Endodermal cell (in vitro differentiated cells): ENCODE measurements around the gene SLCO2A1. TPM values are rescaled to one million over a fixed set of nuclear protein-coding genes. Genes with fewer than 3 reads are reported as not detected.
A peak's percentile ranks its signal among the peaks of the same experiment; 100 is the strongest.

Experiments
- DNase-seq: peaks from one replicate; pipeline ENCODE4 v3.0.0-alpha.2; 2017
- H3K27ac ChIP-seq: 2 replicates; pipeline ENCODE4 v1.5.1; 2013; ENCODE audit warnings: mild to moderate bottlenecking, low read depth, low read length, moderate library complexity
- H3K27me3 ChIP-seq: 2 replicates; pipeline ENCODE4 v1.6.1; 2013; ENCODE audit warnings: mild to moderate bottlenecking, low read length, moderate library complexity; ENCODE audit not compliant: insufficient read depth, control insufficient read depth, poor library complexity, severe bottlenecking
- H3K36me3 ChIP-seq: 2 replicates; pipeline ENCODE4 v1.7.0; 2013; ENCODE audit warnings: mild to moderate bottlenecking, low read length, moderate library complexity; ENCODE audit not compliant: control insufficient read depth, insufficient read depth
- H3K4me1 ChIP-seq: one replicate; pipeline ENCODE4 v1.7.0; 2013; ENCODE audit warnings: low read length; ENCODE audit not compliant: control insufficient read depth, insufficient read depth
- H3K4me3 ChIP-seq: 2 replicates; pipeline ENCODE4 v1.5.1; 2013; ENCODE audit warnings: mild to moderate bottlenecking, low read length, moderate library complexity
- H3K9ac ChIP-seq: 2 replicates; pipeline ENCODE4 v1.6.1; 2013; ENCODE audit warnings: mild to moderate bottlenecking, low read length, moderate library complexity; ENCODE audit not compliant: poor library complexity, severe bottlenecking; ENCODE audit errors: extremely low read depth
- H3K9me3 ChIP-seq: 2 replicates; pipeline ENCODE4 v1.6.1; 2013; ENCODE audit warnings: mild to moderate bottlenecking, low read length, moderate library complexity; ENCODE audit not compliant: control insufficient read depth
- H3K27ac Mint-ChIP-seq: 2 replicates; pipeline ENCODE4 v1.8.0; 2020; ENCODE audit warnings: mixed read lengths
- H3K27me3 Mint-ChIP-seq: 2 replicates; pipeline ENCODE4 v1.8.0; 2021; ENCODE audit warnings: mild to moderate bottlenecking, mixed read lengths; ENCODE audit not compliant: insufficient read depth
- H3K36me3 Mint-ChIP-seq: 2 replicates; pipeline ENCODE4 v1.8.0; 2020; ENCODE audit warnings: low read depth, mixed read lengths
- H3K4me1 Mint-ChIP-seq: 2 replicates; pipeline ENCODE4 v1.8.0; 2020; ENCODE audit warnings: mixed read lengths
- H3K4me3 Mint-ChIP-seq: 2 replicates; pipeline ENCODE4 v1.8.0; 2020; ENCODE audit warnings: mild to moderate bottlenecking, moderate library complexity, mixed read lengths
- H3K9me3 Mint-ChIP-seq: 2 replicates; pipeline ENCODE4 v1.8.0; 2020; ENCODE audit warnings: mild to moderate bottlenecking, mixed read lengths
- CTCF ChIP-seq: fragments of 200-600 bp; sonication (generic); conservative IDR thresholded peaks from 2 replicates; pipeline ENCODE4 v1.5.0; 2021; ENCODE audit warnings: antibody characterized with exemption, mild to moderate bottlenecking
- WGBS, 2 experiments: methylation state at CpG; one replicate each; pipeline versions ENCODE4 v1.1.5 to v1.1.7; 2013; ENCODE audit warnings: missing lambda C conversion rate in 2 of 2, mixed read lengths in 1 of 2; ENCODE audit not compliant: insufficient coverage in 1 of 2, insufficient read length in 1 of 2; 5-methylcytosine and 5-hydroxymethylcytosine counted together
- total RNA-seq, 2 donors: library from RNA; stranded (reverse); fragmentation: NEBNext Ultra II Directional in 1 of 2; extraction: Animal tissue kit (Norgen Biotek cat#: 25700) in 1 of 2; gene quantifications; 2 replicates in 1 of 2; 3 replicates in 1 of 2; pipeline ENCODE4 v1.2.1, GENCODE V29; 2021

The SLCO2A1 gene
- total RNA-seq, 2 donors from 2014 or later, result 126 to 134 TPM

GRCh38 chr3:133892541-133893231, 137.0 kb downstream of the SLCO2A1 start:
- DNase-seq, result no peak
- no peak for TF ChIP-seq CTCF
- Mint-ChIP-seq H3K27ac (no peak overlapping the region), H3K27me3 (peaks cover 64% of the 10 kb centered on the region), H3K9me3 (no peaks in the 10 kb centered on the region), H3K4me1 (peaks cover 4% of the 10 kb centered on the region), H3K4me3 (no peak overlapping the region), H3K36me3 (no peaks in the 10 kb centered on the region)
- H3K9ac ChIP-seq, result no peak overlapping the region
- H3K27ac ChIP-seq, result no peak overlapping the region
- no peak overlapping the region for H3K4me3 ChIP-seq
- H3K27me3 ChIP-seq, result peaks cover 43% of the 10 kb centered on the region
- 89 to 90% methylated on average over 4 to 6 of the region's 6 CpGs for WGBS, 2 experiments
- no peaks in the 10 kb centered on the region for H3K36me3 ChIP-seq
- no peaks in the 10 kb centered on the region for H3K9me3 ChIP-seq
- no peaks in the 10 kb centered on the region for H3K4me1 ChIP-seq

DNA sequence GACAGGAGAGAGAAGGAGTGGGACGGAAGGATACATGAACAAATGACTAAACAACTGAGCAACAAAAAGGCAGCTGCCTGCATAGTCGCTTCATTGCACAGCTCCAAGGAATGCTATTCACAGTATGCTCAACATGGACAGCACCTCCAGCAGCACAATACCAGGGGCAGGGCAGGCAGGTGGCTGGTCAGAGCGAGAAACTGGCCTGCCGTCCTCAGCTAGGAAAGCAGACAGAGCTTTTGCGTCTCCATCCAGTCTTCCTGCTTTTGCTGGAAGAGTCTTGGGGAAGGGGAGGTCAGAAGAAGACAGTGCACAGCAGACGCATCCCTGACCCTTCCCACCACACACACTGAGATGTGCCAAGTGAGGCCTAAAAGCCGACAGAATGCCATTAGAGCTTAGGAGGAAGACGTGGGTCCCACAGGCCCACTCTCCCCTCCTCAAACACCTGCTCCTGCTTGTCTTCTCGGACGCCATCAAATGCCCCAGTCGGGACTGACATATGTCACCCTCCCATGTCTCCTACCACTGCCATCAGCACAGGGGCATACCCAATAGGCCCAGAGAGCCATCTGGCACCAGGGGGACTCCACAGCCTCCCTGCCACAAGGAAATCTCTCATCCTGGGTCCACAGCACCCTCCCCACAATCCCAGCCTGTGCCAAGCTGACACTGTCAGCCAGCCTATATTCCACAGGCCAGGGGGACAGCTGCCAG, 137.9 kb downstream of the SLCO2A1 start:
- no peak overlapping the region for H3K4me3 Mint-ChIP-seq
- peaks cover 4% of the 10 kb centered on the region for H3K4me1 Mint-ChIP-seq
- Histone ChIP-seq H3K4me1 (no peaks in the 10 kb centered on the region), H3K9ac (no peak overlapping the region), H3K9me3 (no peaks in the 10 kb centered on the region), H3K27ac (no peak overlapping the region), H3K27me3 (peaks cover 35% of the 10 kb centered on the region), H3K36me3 (no peaks in the 10 kb centered on the region), H3K4me3 (no peak overlapping the region)
- H3K27ac Mint-ChIP-seq, result no peak overlapping the region
- no peaks in the 10 kb centered on the region for H3K9me3 Mint-ChIP-seq
- no peak for TF ChIP-seq CTCF
- no peaks in the 10 kb centered on the region for H3K36me3 Mint-ChIP-seq
- peak; percentile 26 for DNase-seq
- H3K27me3 Mint-ChIP-seq, result peaks cover 55% of the 10 kb centered on the region
- WGBS, 2 experiments, result 91 to 92% methylated on average over 7 to 11 of the region's 11 CpGs

DNA sequence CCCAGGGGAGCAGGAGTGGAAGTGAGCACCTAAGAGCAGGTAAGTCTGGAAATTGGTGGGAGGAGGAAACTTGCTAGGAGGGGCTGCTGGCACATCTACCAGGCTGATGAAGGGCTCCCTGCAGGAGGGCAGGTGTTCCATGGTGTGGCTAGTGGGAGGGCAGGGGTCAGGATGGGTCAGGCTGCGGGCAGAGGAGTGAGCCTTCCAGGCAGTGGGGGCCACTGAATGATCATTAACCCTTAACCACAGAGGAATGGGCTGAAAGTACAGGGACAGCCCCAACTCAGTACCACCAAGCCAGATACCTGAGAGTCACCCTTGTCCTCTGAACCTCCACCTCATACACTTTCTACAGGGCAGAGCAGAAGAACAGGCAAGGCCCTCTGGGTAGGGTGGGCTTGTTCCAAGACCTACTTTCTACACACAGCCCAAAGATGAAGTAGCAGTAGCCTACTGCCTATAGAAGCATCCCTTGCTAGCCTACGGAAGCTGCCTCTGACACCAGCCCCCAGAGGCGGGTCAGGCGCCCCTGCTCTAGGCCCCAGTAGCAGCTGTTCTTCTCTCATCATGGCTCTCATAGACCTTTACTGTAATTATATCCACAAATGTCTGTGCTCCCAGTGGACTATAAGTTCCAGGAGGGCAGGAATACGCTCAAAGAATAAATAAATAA, 138.6 kb downstream of the SLCO2A1 start:
- Histone ChIP-seq H3K4me3 (no peak overlapping the region), H3K27me3 (peaks cover 28% of the 10 kb centered on the region), H3K4me1 (no peaks in the 10 kb centered on the region), H3K9ac (no peak overlapping the region), H3K27ac (no peak overlapping the region), H3K9me3 (no peaks in the 10 kb centered on the region), H3K36me3 (no peaks in the 10 kb centered on the region)
- Mint-ChIP-seq H3K36me3 (no peaks in the 10 kb centered on the region), H3K27me3 (peaks cover 48% of the 10 kb centered on the region), H3K4me1 (peaks cover 4% of the 10 kb centered on the region), H3K4me3 (no peak overlapping the region), H3K27ac (no peak overlapping the region), H3K9me3 (no peaks in the 10 kb centered on the region)
- 82 to 86% methylated on average over 1 to 5 of the region's 5 CpGs for WGBS, 2 experiments
- DNase-seq, result no peak
- TF ChIP-seq CTCF, result no peak
